Fibroblast of lung (primary cell): ENCODE results near the gene STK32C. TPM values are rescaled to one million over a fixed set of nuclear protein-coding genes. Genes with fewer than 3 reads are reported as not detected.

Experiments
- DNase-seq, 2 donors: peaks; one replicate each; pipeline versions ENCODE4 v3.0.0 to v3.0.0-alpha.2; 2010; ENCODE audit warnings: low read depth in 2 of 2
- H2AFZ ChIP-seq: 2 replicates; pipeline ENCODE4 v1.5.1; 2012; ENCODE audit warnings: low read length, control low read depth, inconsistent platforms
- H3K27ac ChIP-seq: 2 replicates; pipeline ENCODE4 v1.5.1; 2011; ENCODE audit warnings: low read length, control low read depth; ENCODE audit not compliant: insufficient read depth
- H3K27me3 ChIP-seq: 2 replicates; pipeline ENCODE4 v1.5.1; 2011; ENCODE audit warnings: mild to moderate bottlenecking, low read length; ENCODE audit not compliant: control insufficient read depth, insufficient read depth
- H3K36me3 ChIP-seq: 2 replicates; pipeline ENCODE4 v1.5.1; 2011; ENCODE audit warnings: low read length; ENCODE audit not compliant: control insufficient read depth, insufficient read depth
- H3K4me1 ChIP-seq: 2 replicates; pipeline ENCODE4 v1.5.1; 2011; ENCODE audit warnings: low read length; ENCODE audit not compliant: control insufficient read depth, insufficient read depth; ENCODE audit errors: extremely low read depth
- H3K4me2 ChIP-seq: 2 replicates; pipeline ENCODE4 v1.5.1; 2011; ENCODE audit warnings: low read length, control low read depth; ENCODE audit not compliant: insufficient read depth; ENCODE audit errors: extremely low read depth
- H3K4me3 ChIP-seq, 4 experiments: fragments of 200-600 bp in 1 of 4; sonication (generic) in 1 of 4; replicated peaks in 1 of 4; 2 replicates each; pipeline ENCODE4 v1.5.1; 2011 to 2016; ENCODE audit warnings: low read length in 4 of 4, low read depth in 3 of 4, mild to moderate bottlenecking in 3 of 4, control low read depth in 2 of 4, inconsistent platforms in 1 of 4, mixed read lengths in 1 of 4; ENCODE audit not compliant: insufficient read depth in 1 of 4; ENCODE audit errors: control extremely low read depth in 1 of 4
- H3K79me2 ChIP-seq: 2 replicates; pipeline ENCODE4 v1.5.1; 2012; ENCODE audit warnings: mild to moderate bottlenecking, low read length, inconsistent platforms; ENCODE audit not compliant: control insufficient read depth, insufficient read depth
- H3K9ac ChIP-seq: 2 replicates; pipeline ENCODE4 v1.5.1; 2011; ENCODE audit warnings: mild to moderate bottlenecking, low read length, control low read depth; ENCODE audit not compliant: insufficient read depth
- H3K9me3 ChIP-seq: 2 replicates; pipeline ENCODE4 v1.5.1; 2012; ENCODE audit warnings: low read depth, low read length; ENCODE audit not compliant: control insufficient read depth, insufficient read depth
- H4K20me1 ChIP-seq: 2 replicates; pipeline ENCODE4 v1.5.1; 2011; ENCODE audit warnings: low read length; ENCODE audit not compliant: control insufficient read depth, insufficient read depth; ENCODE audit errors: extremely low read depth
- CTCF ChIP-seq, 2 donors: IDR thresholded peaks in 1 of 2; conservative IDR thresholded peaks in 1 of 2; 1 replicate in 1 of 2; 2 replicates in 1 of 2; pipeline ENCODE4 v1.5.1; 2011 to 2012; ENCODE audit warnings: low read length in 2 of 2, control low read depth in 1 of 2, inconsistent platforms in 1 of 2, low read depth in 1 of 2, mild to moderate bottlenecking in 1 of 2
- EZH2 ChIP-seq: IDR thresholded peaks from 2 replicates; pipeline ENCODE4 v1.5.1; 2012; ENCODE audit warnings: low read length, control low read depth, mild to moderate bottlenecking; ENCODE audit errors: missing control alignments
- polyA plus RNA-seq, 2 donors: library from polyadenylated mRNA; depleted of rRNA in 1 of 2; stranded (reverse) in 1 of 2; unstranded in 1 of 2; fragments of >200 nt; gene quantifications; 2 replicates each; pipeline ENCODE4 v1.2.1, GENCODE V29; 2011 to 2012; ENCODE audit warnings: missing spikeins in 1 of 2
- total RNA-seq: library from RNA; depleted of rRNA; stranded (reverse); fragments of >200 nt; gene quantifications from 2 replicates; pipeline ENCODE4 v1.2.1, GENCODE V29; 2014

The STK32C gene
- total and polyA plus RNA-seq, 2 donors (not counting 1 experiment from before 2014, with no cell fraction given): 4.4 to 21.5 TPM

- Histone ChIP-seq H3K9me3 (no peaks in the 10 kb centered on the region), H3K4me2 (no peak overlapping the region), H3K9ac (no peak overlapping the region), H3K79me2 (no peaks in the 10 kb centered on the region), H3K27me3 (no peaks in the 10 kb centered on the region), H3K27ac (no peak overlapping the region), H3K36me3 (peaks cover 1% of the 10 kb centered on the region), H4K20me1 (no peaks in the 10 kb centered on the region), H2AFZ (no peak overlapping the region), H3K4me1 (no peaks in the 10 kb centered on the region), H3K4me3 (no peak overlapping the region)
- no peak for DNase-seq
- TF ChIP-seq CTCF (conservative IDR thresholded peaks at IDR 0.05 in 1 of 2, IDR thresholded peaks at IDR 0.05 in 1 of 2; ENCODE audit: low read depth in 1 of 2, low read length in 2 of 2) (no peak), EZH2 (no peak)
Measured at GRCh38 chr10:132347211-132347930, 39.6 kb upstream of the STK32C start.

DNA sequence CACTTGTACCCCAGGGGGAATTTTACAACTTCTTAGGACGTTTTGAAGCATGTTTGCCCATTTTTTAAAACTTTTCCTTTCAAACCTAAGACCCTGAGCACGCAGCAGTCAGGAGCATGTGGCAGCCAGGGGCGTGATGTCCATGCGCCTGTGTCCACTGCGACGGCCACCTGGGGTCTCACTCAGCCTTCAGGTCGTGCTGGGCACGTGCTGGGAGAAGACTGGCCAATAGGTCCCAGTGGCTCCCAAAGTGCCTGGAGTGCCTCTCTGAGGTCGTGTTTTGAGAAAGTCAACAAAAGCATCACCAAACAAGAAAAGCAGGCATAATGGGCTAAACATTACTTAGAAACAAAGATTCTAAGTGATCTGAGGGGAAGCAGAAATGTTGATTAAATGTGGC, 39.1 kb upstream of the STK32C start:
- Histone ChIP-seq H3K9ac (no peak overlapping the region), H3K27me3 (no peaks in the 10 kb centered on the region), H4K20me1 (no peaks in the 10 kb centered on the region), H3K4me2 (no peak overlapping the region), H3K4me3 (no peak overlapping the region), H3K9me3 (no peaks in the 10 kb centered on the region), H3K4me1 (no peaks in the 10 kb centered on the region), H3K27ac (no peak overlapping the region), H3K36me3 (peaks cover 2% of the 10 kb centered on the region), H3K79me2 (no peaks in the 10 kb centered on the region), H2AFZ (no peak overlapping the region)
- no peak for DNase-seq
- TF ChIP-seq CTCF (conservative IDR thresholded peaks at IDR 0.05 in 1 of 2, IDR thresholded peaks at IDR 0.05 in 1 of 2; ENCODE audit: low read depth in 1 of 2, low read length in 2 of 2) (no peak), EZH2 (no peak)

DNA sequence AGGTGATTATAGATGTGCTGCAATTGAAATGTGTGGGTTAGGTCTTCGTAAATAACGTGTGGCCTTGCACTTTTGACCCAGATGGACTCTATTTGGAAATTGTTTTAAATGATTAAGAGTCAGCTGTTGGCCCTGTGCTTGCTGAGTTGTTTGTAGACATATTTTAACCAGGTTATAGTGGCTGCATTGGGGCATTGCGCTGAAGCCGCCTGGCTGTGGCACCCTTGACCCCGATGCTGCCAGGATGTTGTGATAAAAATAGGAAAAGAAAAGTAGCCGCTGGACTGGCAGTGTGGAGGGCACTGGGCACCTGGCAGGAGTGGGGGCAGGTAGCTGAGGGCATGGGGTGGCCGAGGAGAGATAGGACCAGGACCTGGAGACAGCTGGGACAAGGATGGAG, 37.6 kb upstream of the STK32C start:
- Histone ChIP-seq H3K9ac (no peak overlapping the region), H2AFZ (no peak overlapping the region), H3K4me2 (no peak overlapping the region), H4K20me1 (no peaks in the 10 kb centered on the region), H3K27ac (no peak overlapping the region), H3K4me3 (no peak overlapping the region), H3K79me2 (no peaks in the 10 kb centered on the region), H3K4me1 (no peaks in the 10 kb centered on the region), H3K27me3 (no peaks in the 10 kb centered on the region), H3K9me3 (no peaks in the 10 kb centered on the region), H3K36me3 (peaks cover 2% of the 10 kb centered on the region)
- TF ChIP-seq CTCF (conservative IDR thresholded peaks at IDR 0.05 in 1 of 2, IDR thresholded peaks at IDR 0.05 in 1 of 2; ENCODE audit: low read depth in 1 of 2, low read length in 2 of 2) (no peak), EZH2 (no peak)
- DNase-seq: no peak
